H9 (cell line): ENCODE data around the gene PARD3. TPM values are rescaled to one million over a fixed set of nuclear protein-coding genes. Genes with fewer than 3 reads are reported as not detected.

Experiments used
- DNase-seq: peaks from one replicate; pipeline ENCODE4 v3.0.0-alpha.2; 2017
- H2AFZ ChIP-seq: one replicate; pipeline ENCODE4 v1.6.1; 2013; ENCODE audit warnings: mild to moderate bottlenecking, low read length, control low read depth, moderate library complexity
- H2AK5ac ChIP-seq: 2 replicates; pipeline ENCODE4 v1.6.1; 2013; ENCODE audit warnings: low read length, control low read depth, mixed read lengths; ENCODE audit not compliant: insufficient read length
- H2BK120ac ChIP-seq: one replicate; pipeline ENCODE4 v1.6.1; 2013; ENCODE audit warnings: low read depth, mild to moderate bottlenecking, low read length, control low read depth, inconsistent platforms; ENCODE audit not compliant: poor library complexity, severe bottlenecking
- H2BK12ac ChIP-seq: 2 replicates; pipeline ENCODE4 v1.6.1; 2013; ENCODE audit warnings: low read length, control low read depth, mixed read lengths, low read depth; ENCODE audit not compliant: insufficient read length
- H2BK15ac ChIP-seq: 2 replicates; pipeline ENCODE4 v1.6.1; 2013; ENCODE audit warnings: low read depth, low read length, control low read depth
- H2BK20ac ChIP-seq: one replicate; pipeline ENCODE4 v1.6.1; 2013; ENCODE audit warnings: low read depth, mild to moderate bottlenecking, low read length, control low read depth, inconsistent platforms; ENCODE audit not compliant: poor library complexity, severe bottlenecking
- H2BK5ac ChIP-seq: 2 replicates; pipeline ENCODE4 v1.6.1; 2013; ENCODE audit warnings: low read length, control low read depth, mixed read lengths; ENCODE audit not compliant: insufficient read length
- H3K14ac ChIP-seq: 2 replicates; pipeline ENCODE4 v1.6.1; 2013; ENCODE audit warnings: low read length, control low read depth; ENCODE audit not compliant: insufficient read depth
- H3K18ac ChIP-seq: 2 replicates; pipeline ENCODE4 v1.6.1; 2013; ENCODE audit warnings: low read depth, mild to moderate bottlenecking, mixed read lengths, low read length, control low read depth; ENCODE audit not compliant: insufficient read length
- H3K23ac ChIP-seq: 2 replicates; pipeline ENCODE4 v1.6.1; 2013; ENCODE audit warnings: low read length, control low read depth, mixed read lengths, low read depth; ENCODE audit not compliant: insufficient read length
- H3K23me2 ChIP-seq: 2 replicates; pipeline ENCODE4 v1.6.1; 2013; ENCODE audit warnings: low read depth, mild to moderate bottlenecking, mixed read lengths, low read length, control low read depth; ENCODE audit not compliant: insufficient read length, poor library complexity, severe bottlenecking
- H3K27ac ChIP-seq: 2 replicates; pipeline ENCODE4 v1.5.1; 2013; ENCODE audit warnings: low read length, control low read depth, mixed read lengths, low read depth; ENCODE audit not compliant: insufficient read length
- H3K27me3 ChIP-seq: 2 replicates; pipeline ENCODE4 v1.6.1; 2013; ENCODE audit warnings: low read length, control low read depth, inconsistent platforms; ENCODE audit not compliant: insufficient read depth
- H3K4ac ChIP-seq: 2 replicates; pipeline ENCODE4 v1.6.1; 2013; ENCODE audit warnings: low read depth, mild to moderate bottlenecking, control low read depth, inconsistent platforms, low read length, moderate library complexity
- H3K4me1 ChIP-seq: 2 replicates; pipeline ENCODE4 v1.6.1; 2013; ENCODE audit warnings: low read length, control low read depth, inconsistent platforms; ENCODE audit not compliant: insufficient read depth
- H3K4me2 ChIP-seq: 2 replicates; pipeline ENCODE4 v1.6.1; 2013; ENCODE audit warnings: low read length, control low read depth, mixed read lengths; ENCODE audit not compliant: insufficient read length, insufficient read depth
- H3K56ac ChIP-seq: 2 replicates; pipeline ENCODE4 v1.6.1; 2013; ENCODE audit warnings: low read depth, mild to moderate bottlenecking, mixed read lengths, low read length, control low read depth; ENCODE audit not compliant: insufficient read length
- H3K79me1 ChIP-seq: 2 replicates; pipeline ENCODE4 v1.6.1; 2013; ENCODE audit warnings: low read depth, mild to moderate bottlenecking, moderate library complexity, low read length, control low read depth, inconsistent platforms; ENCODE audit not compliant: insufficient read depth, poor library complexity, severe bottlenecking
- H3K79me2 ChIP-seq: 2 replicates; pipeline ENCODE4 v1.6.1; 2013; ENCODE audit warnings: low read length, control low read depth, inconsistent platforms; ENCODE audit not compliant: insufficient read depth
- H3K9ac ChIP-seq: 2 replicates; pipeline ENCODE4 v1.6.1; 2013; ENCODE audit warnings: low read length, control low read depth, mixed read lengths; ENCODE audit not compliant: insufficient read length; ENCODE audit errors: extremely low read depth
- H3K9me3 ChIP-seq: one replicate; pipeline ENCODE4 v1.6.1; 2013; ENCODE audit warnings: low read depth, low read length, inconsistent platforms; ENCODE audit not compliant: control insufficient read depth
- H3T11ph ChIP-seq: one replicate; pipeline ENCODE4 v1.6.1; 2013; ENCODE audit warnings: mild to moderate bottlenecking, low read length, control low read depth, inconsistent platforms
- H4K20me1 ChIP-seq: one replicate; pipeline ENCODE4 v1.6.1; 2013; ENCODE audit not compliant: control insufficient read depth, insufficient read length, insufficient read depth
- H4K5ac ChIP-seq: 2 replicates; pipeline ENCODE4 v1.6.1; 2013; ENCODE audit warnings: low read depth, mild to moderate bottlenecking, mixed read lengths, low read length, control low read depth; ENCODE audit not compliant: insufficient read length
- H4K8ac ChIP-seq: replicated peaks from 2 replicates; pipeline ENCODE4 v1.6.1; 2013; ENCODE audit warnings: low read length, control low read depth, mixed read lengths, low read depth; ENCODE audit not compliant: insufficient read length
- H4K91ac ChIP-seq: 2 replicates; pipeline ENCODE4 v1.6.1; 2013; ENCODE audit warnings: low read depth, mild to moderate bottlenecking, moderate library complexity, mixed read lengths, low read length, control low read depth; ENCODE audit not compliant: insufficient read length
- H3K27ac Mint-ChIP-seq, 3 experiments: 2 replicates in 2 of 3; 3 replicates in 1 of 3; pipeline ENCODE4 v1.8.0; 2020 to 2021; ENCODE audit warnings: mixed read lengths in 3 of 3, mild to moderate bottlenecking in 1 of 3, moderate library complexity in 1 of 3
- H3K27me3 Mint-ChIP-seq: 2 replicates; pipeline ENCODE4 v1.8.0; 2021; ENCODE audit warnings: low read depth, mild to moderate bottlenecking, moderate library complexity, mixed read lengths
- H3K36me3 Mint-ChIP-seq, 3 experiments: 2 replicates in 2 of 3; 3 replicates in 1 of 3; pipeline ENCODE4 v1.8.0; 2020 to 2021; ENCODE audit warnings: low read depth in 3 of 3, mixed read lengths in 3 of 3; ENCODE audit not compliant: insufficient read depth in 1 of 3
- H3K4me1 Mint-ChIP-seq, 2 experiments: 2 replicates each; pipeline ENCODE4 v1.8.0; 2020; ENCODE audit warnings: mixed read lengths in 2 of 2
- H3K4me3 Mint-ChIP-seq, 2 experiments: 2 replicates in 1 of 2; 3 replicates in 1 of 2; pipeline ENCODE4 v1.8.0; 2020 to 2021; ENCODE audit warnings: mild to moderate bottlenecking in 2 of 2, mixed read lengths in 2 of 2, moderate library complexity in 1 of 2
- H3K9me3 Mint-ChIP-seq, 2 experiments: 2 replicates in 1 of 2; 3 replicates in 1 of 2; pipeline ENCODE4 v1.8.0; 2020; ENCODE audit warnings: mild to moderate bottlenecking in 2 of 2, mixed read lengths in 2 of 2, moderate library complexity in 1 of 2
- WGBS: extraction: QIAGEN DNeasy Blood & Tissue Kit; methylation state at CpG from one replicate; pipeline ENCODE4 v1.1.7; 2013; ENCODE audit warnings: missing lambda C conversion rate, low lambda C conversion rate, mixed read lengths; ENCODE audit not compliant: insufficient read length; ENCODE audit errors: extremely low coverage; 5-methylcytosine and 5-hydroxymethylcytosine counted together
- total RNA-seq: library from RNA; stranded (reverse); gene quantifications from 2 replicates; pipeline ENCODE4 v1.2.1, GENCODE V29; 2021
- TF ChIP-seq, protein P1 (sequence below): fragments of 200-600 bp; sonication (generic); conservative IDR thresholded peaks from 3 replicates; pipeline ENCODE4 v1.8.0; 2021; ENCODE audit warnings: antibody characterized with exemption, mild to moderate bottlenecking

PARD3 gene
- total RNA-seq, 1 experiment from 2014 or later, result 44.7 TPM

DNA sequence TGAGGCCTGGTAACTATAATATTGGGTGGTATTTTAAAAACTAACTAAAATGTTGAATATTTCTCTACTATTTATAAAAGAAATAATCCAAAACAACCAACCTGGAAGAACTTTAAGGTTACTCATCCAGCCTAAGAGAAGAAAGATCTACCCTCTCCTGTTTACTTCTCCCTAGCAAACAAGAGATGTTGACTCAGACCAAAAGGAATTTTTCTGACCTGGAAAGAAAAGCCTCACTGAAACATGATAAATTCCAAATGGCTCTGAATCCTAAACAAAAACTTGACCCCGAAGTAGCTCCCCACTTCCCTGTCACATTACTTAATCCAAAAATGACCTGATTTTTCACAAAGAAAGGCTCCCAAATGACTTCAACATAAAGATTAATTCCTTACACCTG, 101.2 kb downstream of the PARD3 start:
- Mint-ChIP-seq H3K27ac (peak overlapping the region in 1 of 3 experiments; percentile 25; a peak in 1 of 7 replicates), H3K9me3 (no peaks in the 10 kb centered on the region; a peak in 1 of 5 replicates), H3K36me3 (no peaks in the 10 kb centered on the region), H3K4me3 (no peak overlapping the region), H3K4me1 (peaks cover 11 to 16% of the 10 kb centered on the region in 2 experiments), H3K27me3 (no peaks in the 10 kb centered on the region)
- H2AFZ ChIP-seq, result no peak overlapping the region
- H3K56ac ChIP-seq, result no peak overlapping the region
- no peak overlapping the region for H3K14ac ChIP-seq
- no peak overlapping the region for H3K9ac ChIP-seq
- H3T11ph ChIP-seq, result no peak overlapping the region
- peaks cover 24% of the 10 kb centered on the region; the same call in 1 of the 2 replicates for H3K79me2 ChIP-seq
- no peak overlapping the region for H3K4me2 ChIP-seq
- no peak overlapping the region for H3K18ac ChIP-seq
- no peak overlapping the region for H2BK15ac ChIP-seq
- no peak overlapping the region for H2AK5ac ChIP-seq
- no peaks in the 10 kb centered on the region for H4K20me1 ChIP-seq
- no peaks in the 10 kb centered on the region for H3K27me3 ChIP-seq
- H3K27ac ChIP-seq, result no peak overlapping the region
- H3K4me1 ChIP-seq, result peaks cover 7% of the 10 kb centered on the region
- DNase-seq, result no peak
- no peak overlapping the region for H3K23ac ChIP-seq
- H2BK20ac ChIP-seq, result no peak overlapping the region
- no peak overlapping the region for H2BK5ac ChIP-seq
- peaks cover 17% of the 10 kb centered on the region for H3K79me1 ChIP-seq
- TF ChIP-seq, protein P1, sequence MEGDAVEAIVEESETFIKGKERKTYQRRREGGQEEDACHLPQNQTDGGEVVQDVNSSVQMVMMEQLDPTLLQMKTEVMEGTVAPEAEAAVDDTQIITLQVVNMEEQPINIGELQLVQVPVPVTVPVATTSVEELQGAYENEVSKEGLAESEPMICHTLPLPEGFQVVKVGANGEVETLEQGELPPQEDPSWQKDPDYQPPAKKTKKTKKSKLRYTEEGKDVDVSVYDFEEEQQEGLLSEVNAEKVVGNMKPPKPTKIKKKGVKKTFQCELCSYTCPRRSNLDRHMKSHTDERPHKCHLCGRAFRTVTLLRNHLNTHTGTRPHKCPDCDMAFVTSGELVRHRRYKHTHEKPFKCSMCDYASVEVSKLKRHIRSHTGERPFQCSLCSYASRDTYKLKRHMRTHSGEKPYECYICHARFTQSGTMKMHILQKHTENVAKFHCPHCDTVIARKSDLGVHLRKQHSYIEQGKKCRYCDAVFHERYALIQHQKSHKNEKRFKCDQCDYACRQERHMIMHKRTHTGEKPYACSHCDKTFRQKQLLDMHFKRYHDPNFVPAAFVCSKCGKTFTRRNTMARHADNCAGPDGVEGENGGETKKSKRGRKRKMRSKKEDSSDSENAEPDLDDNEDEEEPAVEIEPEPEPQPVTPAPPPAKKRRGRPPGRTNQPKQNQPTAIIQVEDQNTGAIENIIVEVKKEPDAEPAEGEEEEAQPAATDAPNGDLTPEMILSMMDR, result no peak
- H2BK120ac ChIP-seq, result no peak overlapping the region
- no peaks in the 10 kb centered on the region for H3K23me2 ChIP-seq
- no peak overlapping the region for H3K4ac ChIP-seq
- no peak overlapping the region for H4K5ac ChIP-seq
- H4K91ac ChIP-seq, result no peak overlapping the region
- no CpG with 5 or more reads among the region's 1 CpG for WGBS
- no peak overlapping the region for H4K8ac ChIP-seq
- H2BK12ac ChIP-seq, result no peak overlapping the region
- no peaks in the 10 kb centered on the region for H3K9me3 ChIP-seq
